Fibroblast of skin of right biceps (primary cell): ENCODE data around the gene CRELD1.
"Not testable (repeated sequence)": the region's sequence is repeated elsewhere in the genome, so short reads cannot be mapped to it uniquely, and the experiment has no call there.

Experiments used
- DNase-seq: peaks from one replicate; pipeline ENCODE4 v3.0.0-alpha.2; 2013

CRELD1 gene

DNA sequence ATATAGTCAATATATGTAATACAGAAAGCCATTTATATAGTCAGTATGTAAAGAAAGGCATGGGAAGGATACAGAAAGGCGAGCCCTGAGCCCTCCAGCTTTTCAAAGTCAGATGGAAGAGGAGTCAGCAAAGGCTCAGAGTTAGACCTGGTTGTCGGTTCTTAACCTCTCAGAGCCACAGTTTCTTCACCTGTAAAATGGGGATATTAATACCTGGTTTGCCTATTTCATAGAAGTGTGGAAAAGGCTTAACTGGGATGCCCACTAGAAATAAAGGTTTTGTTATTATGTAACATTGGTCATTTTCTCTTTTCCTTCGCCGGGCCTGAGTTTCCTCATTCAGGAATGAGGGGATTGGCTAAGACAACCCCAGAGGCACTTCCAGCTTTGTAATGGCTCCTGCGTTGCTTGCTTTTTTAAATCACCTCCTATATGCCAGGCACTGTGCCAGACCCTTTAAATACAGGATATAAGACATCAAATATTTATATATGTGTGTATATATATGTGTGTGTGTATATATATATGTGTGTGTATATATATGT lies 2.4 kb downstream of the CRELD1 start:
- DNase-seq, result no peak

DNA sequence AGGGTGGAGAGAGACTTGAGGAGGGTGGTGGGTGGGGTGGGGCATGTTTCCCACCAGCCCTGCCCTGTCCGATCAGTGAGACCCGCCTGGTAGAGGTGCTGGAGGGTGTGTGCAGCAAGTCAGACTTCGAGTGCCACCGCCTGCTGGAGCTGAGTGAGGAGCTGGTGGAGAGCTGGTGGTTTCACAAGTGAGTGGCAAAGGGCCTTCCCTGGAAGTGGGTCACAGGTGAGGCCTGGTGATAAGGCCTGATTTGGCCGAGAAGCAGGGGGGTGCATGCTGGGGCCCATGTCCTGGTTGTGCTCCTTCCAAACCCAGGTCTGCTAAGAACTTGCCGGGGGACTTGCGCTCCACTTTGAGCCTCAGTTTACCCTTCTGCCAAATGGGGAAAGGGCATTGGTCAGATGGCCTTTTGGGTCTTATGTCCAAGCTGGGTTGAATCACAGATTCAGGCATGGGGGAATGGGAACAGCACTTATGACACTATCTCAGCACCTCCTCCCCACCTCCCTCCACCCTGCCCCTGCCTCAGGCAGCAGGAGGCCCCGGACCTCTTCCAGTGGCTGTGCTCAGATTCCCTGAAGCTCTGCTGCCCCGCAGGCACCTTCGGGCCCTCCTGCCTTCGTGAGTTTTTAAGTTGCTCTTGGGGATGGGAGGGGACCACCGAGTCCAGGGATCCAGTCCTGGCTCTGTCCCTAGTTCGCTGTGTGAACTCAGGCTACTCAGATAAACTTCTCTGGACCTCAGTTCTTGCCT lies 4.0 kb downstream of the CRELD1 start:
- DNase-seq, result no peak

DNA sequence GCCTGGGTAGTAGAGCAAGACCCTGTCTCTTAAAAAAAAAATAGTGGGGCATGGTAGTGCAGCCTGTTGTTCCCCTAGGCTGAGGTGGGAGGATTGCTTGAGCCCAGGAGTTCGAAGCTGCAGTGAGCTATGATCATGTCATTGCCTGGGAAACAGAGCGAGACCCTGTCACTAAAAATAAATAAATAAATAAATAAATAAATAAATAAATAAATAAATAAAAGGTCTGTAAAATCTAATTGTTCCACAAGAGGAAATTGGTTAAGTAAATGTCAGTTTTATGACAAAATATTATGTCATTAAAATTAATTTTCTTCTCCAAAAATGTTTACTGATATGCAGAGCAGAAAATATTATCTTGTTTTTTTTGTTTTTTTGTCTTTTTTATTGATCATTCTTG lies 5.3 kb downstream of the CRELD1 start:
- no peak for DNase-seq

DNA sequence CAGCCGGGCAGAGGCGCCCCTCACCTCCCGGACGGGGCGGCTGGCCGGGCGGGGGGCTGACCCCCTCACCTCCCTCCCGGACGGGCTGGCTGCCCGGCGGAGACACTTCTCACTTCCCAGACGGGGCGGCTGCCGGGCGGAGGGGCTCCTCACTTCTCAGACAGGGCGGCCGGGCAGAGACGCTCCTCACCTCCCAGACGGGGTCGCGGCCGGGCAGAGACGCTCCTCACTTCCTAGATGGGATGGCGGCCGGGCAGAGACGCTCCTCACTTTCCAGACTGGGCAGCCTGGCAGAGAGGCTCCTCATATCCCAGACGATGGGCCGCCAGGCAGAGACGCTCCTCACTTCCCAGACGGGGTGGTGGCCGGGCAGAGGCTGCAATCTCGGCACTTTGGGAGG lies 6.3 kb downstream of the CRELD1 start:
- not testable (repeated sequence) for DNase-seq

DNA sequence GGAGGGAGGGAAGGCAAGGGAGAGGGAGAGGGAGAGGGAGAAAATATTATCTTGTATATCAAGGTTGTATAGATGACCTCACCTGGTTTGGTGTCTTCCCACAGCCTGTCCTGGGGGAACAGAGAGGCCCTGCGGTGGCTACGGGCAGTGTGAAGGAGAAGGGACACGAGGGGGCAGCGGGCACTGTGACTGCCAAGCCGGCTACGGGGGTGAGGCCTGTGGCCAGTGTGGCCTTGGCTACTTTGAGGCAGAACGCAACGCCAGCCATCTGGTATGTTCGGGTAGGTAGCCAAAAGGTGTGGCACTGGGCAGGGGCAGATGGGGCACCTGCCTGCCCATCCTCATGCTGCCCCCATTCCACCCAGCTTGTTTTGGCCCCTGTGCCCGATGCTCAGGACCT lies 7.1 kb downstream of the CRELD1 start:
- DNase-seq, result no peak

DNA sequence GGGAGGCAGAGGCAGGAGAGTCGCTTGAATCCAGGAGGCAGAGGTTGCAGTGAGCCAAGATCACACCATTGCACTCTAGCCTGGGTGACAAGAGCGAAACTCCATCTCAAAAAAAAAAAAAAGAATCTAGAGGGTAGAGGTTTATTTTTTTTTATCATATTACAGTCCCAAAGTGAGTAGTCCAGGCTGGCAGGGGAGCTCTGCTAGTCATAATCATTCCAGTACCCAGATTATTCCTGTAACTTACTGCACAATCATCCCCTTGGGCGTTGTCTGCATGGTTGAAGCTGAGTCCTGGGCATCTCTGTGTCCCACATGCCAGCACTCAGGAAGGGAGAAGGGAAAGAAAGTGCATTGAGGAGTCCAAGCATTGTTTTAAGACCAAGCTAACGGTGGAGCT lies 8.5 kb downstream of the CRELD1 start:
- no peak for DNase-seq

DNA sequence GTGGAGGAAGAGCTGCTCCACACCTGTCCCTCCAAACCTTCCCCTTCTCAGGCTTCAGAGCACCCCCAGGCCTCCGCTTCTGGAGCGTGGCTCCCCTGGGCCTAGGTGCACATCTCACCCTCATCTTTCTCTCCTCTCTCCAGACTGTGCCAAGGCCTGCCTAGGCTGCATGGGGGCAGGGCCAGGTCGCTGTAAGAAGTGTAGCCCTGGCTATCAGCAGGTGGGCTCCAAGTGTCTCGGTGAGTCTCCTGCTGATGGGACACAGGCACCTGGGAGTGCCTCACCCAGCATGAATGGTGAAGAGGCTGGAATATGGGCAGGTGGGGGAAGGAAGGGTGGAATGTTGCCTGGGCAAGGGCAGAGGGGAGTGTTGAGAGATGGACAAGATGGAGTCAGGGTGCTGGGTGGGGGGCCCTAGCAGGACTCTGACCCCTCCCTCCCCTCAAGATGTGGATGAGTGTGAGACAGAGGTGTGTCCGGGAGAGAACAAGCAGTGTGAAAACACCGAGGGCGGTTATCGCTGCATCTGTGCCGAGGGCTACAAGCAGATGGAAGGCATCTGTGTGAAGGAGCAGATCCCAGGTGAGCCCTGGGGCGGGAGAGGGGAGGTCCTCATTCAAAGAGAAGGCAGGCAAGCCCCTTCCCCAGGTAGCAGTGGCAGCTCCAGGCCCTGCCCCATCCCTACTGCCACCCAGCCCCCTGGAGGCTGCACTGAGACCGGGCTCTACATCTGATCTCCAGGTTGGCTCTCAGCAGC lies 9.5 kb downstream of the CRELD1 start:
- DNase-seq, result no peak

DNA sequence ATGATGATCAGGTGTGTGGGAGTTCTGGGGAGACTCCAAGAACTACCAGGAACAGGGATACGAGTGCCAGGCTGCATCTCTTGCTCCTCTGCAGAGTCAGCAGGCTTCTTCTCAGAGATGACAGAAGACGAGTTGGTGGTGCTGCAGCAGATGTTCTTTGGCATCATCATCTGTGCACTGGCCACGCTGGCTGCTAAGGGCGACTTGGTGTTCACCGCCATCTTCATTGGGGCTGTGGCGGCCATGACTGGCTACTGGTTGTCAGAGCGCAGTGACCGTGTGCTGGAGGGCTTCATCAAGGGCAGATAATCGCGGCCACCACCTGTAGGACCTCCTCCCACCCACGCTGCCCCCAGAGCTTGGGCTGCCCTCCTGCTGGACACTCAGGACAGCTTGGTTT lies 10.6 kb downstream of the CRELD1 start:
- DNase-seq, result no peak

DNA sequence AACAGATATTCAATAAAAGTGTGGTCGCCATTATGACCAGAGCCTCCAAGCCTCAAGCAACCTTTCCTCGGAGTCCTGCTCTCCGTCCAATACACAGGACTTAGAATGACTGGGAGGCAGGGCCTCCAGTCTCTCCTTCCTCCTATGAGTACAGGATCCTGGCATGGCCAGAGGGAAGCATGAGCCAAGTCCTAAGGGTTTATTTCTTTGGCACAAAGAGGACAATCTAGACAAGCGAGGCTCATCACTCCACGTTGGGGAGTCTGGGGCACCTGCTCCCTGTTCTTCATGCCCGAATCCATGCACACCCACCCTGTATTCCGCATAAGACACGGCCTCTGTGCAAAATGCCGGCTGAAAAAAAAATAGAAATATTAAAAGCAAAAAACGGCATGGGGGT lies 11.7 kb downstream of the CRELD1 start:
- DNase-seq, result no peak

DNA sequence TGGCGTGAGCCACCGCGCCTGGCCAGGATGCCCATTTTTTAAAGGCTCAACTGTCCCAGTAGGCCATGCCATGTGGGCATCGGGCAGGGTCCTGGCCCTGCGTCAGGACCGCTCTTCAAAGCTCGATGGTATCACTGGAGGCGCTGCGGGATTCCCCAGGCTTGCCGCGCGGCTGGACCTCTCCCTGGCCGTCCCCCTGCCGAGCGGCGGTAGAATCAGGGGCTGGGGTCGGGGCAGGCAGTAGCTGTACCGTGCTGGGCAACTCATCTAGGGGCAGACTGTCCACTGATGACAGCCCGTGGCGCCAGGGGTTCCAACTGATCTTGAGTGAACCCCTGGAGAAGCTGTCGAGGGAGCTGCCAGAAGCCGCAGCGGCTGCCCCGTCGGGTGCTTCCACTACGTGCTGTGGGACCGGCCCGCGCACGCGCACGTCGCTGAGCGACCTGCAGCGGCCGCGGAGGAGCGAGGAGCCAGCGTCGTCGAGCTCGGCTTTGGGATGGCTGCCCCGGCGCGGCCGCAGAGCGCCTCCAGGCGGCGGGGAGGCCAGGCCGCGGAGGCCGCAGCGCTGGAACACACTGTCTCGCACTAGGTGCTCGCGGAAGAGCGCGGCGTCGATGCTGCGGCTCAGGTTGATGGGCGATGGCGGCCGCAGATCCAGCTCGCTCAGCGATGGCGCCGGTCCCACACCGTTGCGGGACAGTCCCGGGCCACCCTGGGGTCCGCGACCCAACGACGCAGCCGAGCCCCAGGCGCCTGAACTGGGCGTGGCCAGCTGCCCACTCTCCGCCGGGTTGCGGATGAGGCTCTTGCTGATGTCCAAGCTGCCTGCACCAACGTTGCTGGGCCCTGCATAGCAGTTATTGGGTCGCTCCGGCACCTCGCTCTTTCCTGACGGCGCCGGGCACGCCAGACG lies 12.7 kb downstream of the CRELD1 start:
- peak; percentile 89 for DNase-seq

DNA sequence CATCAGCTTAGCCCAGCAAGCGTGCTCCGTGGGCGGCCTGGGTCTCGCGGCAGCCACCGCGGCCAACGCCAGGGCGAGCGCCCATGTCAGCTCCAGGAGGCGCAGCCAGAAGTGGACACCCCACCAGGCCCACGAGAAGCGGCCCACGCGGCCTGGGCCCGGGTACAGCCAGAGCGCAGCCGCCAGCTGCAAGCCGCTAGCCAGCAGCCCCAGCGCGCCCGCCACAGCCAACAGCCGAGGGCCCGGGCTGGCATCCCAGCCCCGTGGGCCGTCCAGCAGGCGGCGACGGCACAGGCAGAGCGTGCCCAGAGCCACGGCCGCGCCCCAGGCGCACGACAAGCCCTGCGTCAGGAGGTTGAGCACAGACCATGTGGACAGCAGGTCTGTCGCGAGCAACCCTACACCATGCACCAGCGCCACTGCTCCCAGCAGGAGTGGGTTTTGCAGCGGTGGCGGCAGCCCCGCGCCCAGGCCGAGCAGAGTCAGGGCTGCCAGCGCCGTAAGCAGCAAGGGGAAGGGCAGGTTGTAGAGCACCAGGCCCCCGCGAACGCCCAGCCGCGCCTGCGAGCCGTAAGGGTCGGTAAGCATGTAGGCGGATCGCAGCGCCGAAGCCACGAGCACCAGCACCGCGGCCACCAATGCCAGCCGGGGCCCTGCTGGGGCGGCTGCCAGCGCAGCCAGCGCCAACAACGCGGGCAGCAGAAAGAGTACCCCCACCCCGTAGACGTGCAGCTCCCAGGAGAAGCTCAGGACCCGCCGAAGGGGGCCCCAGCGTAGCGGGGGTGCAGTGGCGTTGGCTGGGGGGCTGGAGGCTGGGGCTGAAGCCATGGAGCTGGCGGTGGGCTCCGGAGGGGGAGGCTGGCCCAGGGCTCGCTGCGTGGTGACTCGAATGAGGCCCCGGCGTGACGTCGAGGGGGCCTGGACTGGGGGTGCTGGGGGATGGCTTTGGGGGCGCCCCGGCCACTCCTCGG lies 13.7 kb downstream of the CRELD1 start:
- DNase-seq, result peak; percentile 69

DNA sequence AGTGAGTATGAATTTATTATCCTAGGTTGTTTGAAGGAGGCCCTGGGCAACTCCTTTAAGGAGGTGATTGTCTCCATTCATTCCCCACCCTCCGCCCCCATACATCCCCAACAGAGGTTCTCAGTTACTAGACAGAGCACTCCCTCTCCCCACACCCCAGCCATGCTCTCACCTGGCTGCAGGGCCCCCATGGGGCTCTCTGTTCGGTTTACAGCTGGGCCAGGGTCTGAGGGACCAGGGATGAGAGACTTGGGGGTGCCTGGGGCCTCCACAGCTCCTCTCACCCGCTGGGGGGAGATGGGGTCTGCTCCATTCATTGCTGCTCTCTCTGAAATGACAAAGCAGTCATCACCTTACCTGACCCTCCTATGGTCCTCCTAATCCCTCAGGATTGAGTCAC lies 15.0 kb downstream of the CRELD1 start:
- no peak for DNase-seq

DNA sequence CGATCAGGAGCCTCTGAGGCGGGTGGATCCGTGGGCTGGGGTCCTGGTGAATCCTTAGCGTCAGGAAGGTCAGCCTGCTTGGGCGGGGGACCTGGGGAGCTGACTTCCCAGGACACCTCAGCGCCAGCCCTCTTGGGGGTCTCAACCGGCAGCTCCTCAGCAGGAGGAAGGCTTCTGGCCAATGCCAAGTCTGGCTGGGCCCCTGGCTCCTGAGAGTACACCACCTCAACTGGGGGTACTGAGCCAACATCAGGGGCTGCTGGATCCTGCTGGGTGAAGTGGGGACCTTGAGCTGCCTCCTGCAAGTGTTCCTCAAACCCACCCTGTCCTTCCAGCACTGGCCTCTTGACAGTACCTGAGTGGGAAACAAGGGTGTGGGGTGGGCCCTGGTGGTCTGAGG lies 15.5 kb downstream of the CRELD1 start:
- no peak for DNase-seq

DNA sequence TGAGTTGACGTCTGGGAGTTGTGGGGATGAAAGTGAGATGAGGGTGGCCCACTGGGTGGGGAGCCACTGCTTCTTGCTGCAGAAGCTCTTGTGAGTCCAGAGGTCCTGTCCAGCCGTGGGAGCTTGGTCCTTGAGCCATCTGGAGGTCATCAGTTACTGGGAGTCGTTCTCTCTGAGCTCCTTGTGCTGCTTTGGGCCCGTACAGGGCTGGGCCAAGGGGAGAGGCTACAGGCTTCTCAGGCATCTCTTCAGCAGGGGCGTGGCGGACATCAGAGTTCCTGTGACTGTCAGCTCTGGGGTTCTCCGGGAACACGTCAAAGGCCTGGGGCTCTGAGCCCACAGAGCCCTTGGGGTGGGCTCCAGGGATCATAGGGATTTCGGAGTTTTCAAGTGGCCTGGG lies 16.0 kb downstream of the CRELD1 start:
- DNase-seq, result no peak

DNA sequence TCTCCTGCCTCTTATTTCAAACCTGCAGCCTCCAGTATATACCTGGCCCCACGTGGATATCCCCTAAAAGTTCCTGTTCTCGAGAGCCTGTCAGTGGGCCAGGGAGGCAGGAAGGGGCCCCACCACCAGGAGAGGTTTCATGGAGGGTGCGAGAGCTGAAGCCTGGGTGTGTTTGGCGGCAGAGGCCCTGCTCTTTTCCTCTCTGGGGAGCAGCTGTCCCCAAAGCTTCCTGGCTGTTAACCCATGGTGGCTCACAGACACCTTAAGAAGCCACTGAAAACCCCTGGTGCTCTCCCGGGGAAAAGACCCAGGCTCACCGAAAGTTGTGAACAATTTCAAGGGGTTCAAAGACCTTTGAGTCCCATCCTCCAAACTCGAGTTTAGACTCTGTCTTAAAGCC lies 17.5 kb downstream of the CRELD1 start:
- DNase-seq, result no peak

DNA sequence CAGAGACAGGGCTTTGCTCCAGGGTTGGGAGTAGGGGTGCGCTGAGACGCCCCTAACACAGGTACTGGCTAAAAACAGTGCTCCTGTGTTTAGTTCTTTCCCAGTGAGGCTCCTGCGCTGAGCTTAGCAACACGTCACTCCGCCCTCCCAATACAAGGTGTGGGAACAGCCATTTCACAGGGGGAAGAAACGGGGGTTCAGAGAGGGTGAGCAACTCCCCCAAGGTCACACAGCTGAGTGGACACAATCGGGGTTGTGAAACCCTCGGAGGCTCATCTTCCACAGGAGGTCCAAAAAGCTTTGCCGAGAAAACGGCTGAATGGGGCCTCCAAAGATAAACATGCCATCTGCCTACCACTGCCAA lies 17.9 kb downstream of the CRELD1 start:
- DNase-seq, result no peak

DNA sequence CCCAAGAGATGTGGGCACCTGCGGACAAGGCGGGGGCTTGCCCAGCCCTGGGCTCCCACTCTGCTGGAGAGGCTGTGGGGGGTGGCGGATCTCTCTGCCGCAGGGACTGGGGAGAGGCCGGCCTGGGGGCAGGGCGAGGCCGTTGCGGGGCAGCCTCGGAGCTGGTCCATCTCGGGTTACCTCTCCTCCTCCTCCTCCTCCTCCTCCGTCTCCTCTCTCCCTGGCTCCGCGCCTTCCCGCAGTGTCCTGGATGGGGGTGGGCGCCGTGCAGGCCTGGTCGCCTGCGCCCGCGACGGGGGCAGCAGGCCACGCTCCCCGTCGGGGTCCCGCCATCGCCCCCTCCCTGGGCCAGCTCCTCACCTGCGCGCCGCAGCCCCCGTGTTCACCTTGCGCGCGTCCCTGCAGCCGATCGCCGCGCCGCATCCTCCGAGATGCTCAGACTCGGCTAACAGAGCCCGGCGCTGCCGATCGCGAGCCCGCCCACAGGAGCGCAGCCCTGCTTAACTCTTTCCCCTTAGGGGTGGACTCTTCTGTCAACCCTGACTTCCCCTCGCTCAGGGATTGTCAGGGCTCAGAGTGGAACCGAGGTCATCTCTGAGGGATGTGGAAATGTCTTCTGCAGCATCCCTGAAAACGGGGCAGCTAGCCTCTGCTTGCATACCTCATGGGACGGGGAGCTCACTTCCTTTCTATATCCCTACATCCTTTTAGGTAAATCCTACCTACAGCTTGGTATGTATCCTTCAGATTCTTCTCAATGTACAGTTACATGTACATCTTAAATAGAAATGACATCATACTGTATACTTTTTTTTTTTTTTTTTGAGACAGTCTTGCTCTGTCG lies 18.6 kb downstream of the CRELD1 start, which contains the start of gene PRRT3:
PRRT3 (minus strand) TSS at position 447 of the 844 bp plus-strand sequence. CDS start 2,293 bp downstream, outside the sequence.
- DNase-seq, result peak; percentile 34

DNA sequence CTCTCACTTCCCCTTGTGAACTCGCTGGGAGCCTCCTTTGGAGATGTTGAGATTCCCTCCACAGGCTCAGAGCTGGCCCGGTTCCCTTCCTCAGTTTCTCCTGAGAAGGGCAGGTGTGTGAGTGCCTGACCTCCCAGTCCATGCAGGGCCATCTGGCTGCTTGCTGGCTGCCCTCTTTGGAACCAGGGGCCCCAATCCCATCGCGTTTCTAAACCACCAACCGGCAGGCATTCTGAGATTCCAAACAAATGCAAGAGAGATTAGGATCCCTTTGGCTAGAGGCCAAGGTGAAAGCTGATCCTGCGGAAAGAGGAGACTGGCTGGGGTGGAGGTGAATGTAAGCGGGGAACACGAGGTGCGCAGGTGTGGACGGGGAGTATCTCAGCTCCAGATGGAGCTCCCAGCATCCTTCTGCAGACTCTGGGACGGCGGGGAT lies 21.5 kb downstream of the CRELD1 start:
- peak; percentile 38 for DNase-seq

DNA sequence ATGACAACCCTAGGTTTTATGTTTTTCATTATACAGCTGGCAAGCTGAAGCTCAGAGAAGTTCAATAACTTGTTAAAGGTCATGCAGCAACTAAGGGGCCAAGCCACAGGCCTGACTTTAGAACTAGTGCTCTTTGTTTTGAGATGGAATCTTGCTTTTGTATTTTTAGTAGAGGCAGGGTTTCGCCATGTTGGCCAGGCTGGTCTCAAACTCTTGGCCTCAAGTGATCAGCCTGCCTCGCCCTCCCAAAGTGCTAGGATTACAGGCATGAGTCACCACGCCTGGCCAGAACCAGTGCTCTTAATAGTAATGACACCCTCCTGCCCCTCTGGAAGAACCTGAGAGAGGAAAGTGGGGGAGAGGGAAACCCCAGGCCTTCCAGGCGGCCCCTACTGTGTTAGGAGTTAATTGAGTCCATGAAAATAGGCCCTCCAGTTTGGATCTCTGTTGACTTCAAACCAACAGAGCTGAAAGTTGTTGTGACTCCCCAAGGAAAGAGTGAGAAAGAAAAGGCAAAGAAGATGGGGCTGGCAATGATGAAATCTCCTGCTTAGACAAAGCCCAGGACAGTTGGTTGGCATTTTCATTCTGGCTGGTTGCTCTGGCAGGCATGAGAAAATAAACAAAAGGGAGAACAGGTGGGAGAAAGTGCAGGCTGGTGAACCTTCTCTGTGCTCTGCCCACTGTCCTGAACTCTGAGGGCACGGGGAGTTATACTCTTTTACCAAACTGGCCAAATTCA lies 22.1 kb downstream of the CRELD1 start:
- DNase-seq, result no peak

DNA sequence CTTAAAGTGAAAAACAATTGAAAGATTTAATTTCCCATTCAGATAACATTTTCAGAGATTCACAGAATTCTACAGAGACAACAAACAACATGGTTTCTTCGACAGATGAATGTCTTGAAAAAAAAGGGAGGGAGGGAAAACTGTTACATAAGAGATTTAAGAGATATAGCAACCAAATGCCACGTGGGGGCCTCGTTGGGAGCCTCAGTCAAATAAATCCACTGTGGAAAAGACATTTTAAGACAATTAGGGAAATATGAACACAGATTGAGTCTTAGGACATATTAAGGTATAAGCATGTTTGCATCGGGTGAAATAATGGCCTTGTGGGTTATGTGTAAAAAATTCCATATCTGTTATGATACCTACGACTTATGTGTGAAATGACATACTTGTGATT lies 23.6 kb downstream of the CRELD1 start:
- DNase-seq, result no peak
